Right lobe of liver (tissue), 6 donors: Measurements from ENCODE around the gene DCANP1. TPM values are rescaled to one million over a fixed set of nuclear protein-coding genes. Genes with fewer than 3 reads are reported as not detected.
"Not testable (repeated sequence)": the region's sequence is repeated elsewhere in the genome, so short reads cannot be mapped to it uniquely, and the experiment has no call there.

Source experiments
- ATAC-seq, 4 donors: fragments of 200-7000 bp; cut with Tn5 transposase; one replicate each; pipeline ENCODE4 v1.9.1; 2020; ENCODE audit warnings: mild to moderate bottlenecking in 4 of 4, moderate library complexity in 4 of 4
- DNase-seq, 3 donors: peaks; one replicate each; pipeline ENCODE4 v3.0.0-alpha.2; 2020
- H3K27ac ChIP-seq, 3 donors: fragments of 200-600 bp; one replicate each; pipeline ENCODE4 v1.8.0; 2022
- H3K27me3 ChIP-seq, 2 donors: fragments of 200-600 bp; one replicate each; pipeline ENCODE4 v1.8.0; 2022
- H3K36me3 ChIP-seq, 4 donors: fragments of 200-600 bp; sonication (generic) in 1 of 4; one replicate each; pipeline versions ENCODE4 v1.5.1 to v1.8.0; 2017 to 2022; ENCODE audit warnings: control low read depth in 1 of 4
- H3K4me1 ChIP-seq, 4 donors: fragments of 200-600 bp; sonication (generic) in 1 of 4; one replicate each; pipeline versions ENCODE4 v1.5.1 to v1.8.0; 2017 to 2022; ENCODE audit warnings: control low read depth in 1 of 4
- H3K4me3 ChIP-seq, 3 donors: fragments of 200-600 bp; one replicate each; pipeline ENCODE4 v1.8.0; 2022
- H3K9me3 ChIP-seq, 4 donors: fragments of 200-600 bp; sonication (generic) in 1 of 4; one replicate each; pipeline versions ENCODE4 v1.5.1 to v1.8.0; 2017 to 2022; ENCODE audit warnings: control low read depth in 1 of 4
- POLR2A ChIP-seq: fragments of 450-650 bp; IDR thresholded peaks from one replicate; pipeline ENCODE4 v1.6.1; 2017; ENCODE audit warnings: antibody characterized with exemption, mild to moderate bottlenecking
- WGBS: methylation state at CpG from one replicate; pipeline ENCODE4 v1.1.6; 2018; ENCODE audit warnings: low coverage, low lambda C conversion rate; ENCODE audit not compliant: insufficient coverage; ENCODE audit errors: missing lambda C conversion rate; 5-methylcytosine and 5-hydroxymethylcytosine counted together
- intact Hi-C, 2 donors: fragments of 100-400 bp; cut with DNase I; formaldehyde crosslinking; loops; one replicate each; pipeline versions ENCODE4 v1.11.2 to v1.14.1; 2022
- long read RNA-seq: library from polyadenylated mRNA; unstranded; transcript quantifications from one replicate; pipeline ENCODE4 v2.0.0, GENCODE V29; 2019
- total RNA-seq, 6 experiments: library from RNA; depleted of rRNA in 2 of 6; stranded (reverse); fragments of >200 nt in 2 of 6; fragmentation: NEBNext Ultra II Directional in 3 of 6; extraction: Animal tissue kit (Norgen Biotek cat#: 25700) in 3 of 6; gene quantifications; one replicate each; pipeline versions ENCODE4 v1.1.0 to v1.2.4, GENCODE V29; 2016 to 2023
- TF ChIP-seq, protein P1 (sequence below), 4 donors: fragments of 200-600 bp in 3 of 4; fragments of 450-650 bp in 1 of 4; IDR thresholded peaks; one replicate each; pipeline versions ENCODE4 v1.5.1 to v1.8.0; 2016 to 2022; ENCODE audit warnings: antibody characterized with exemption in 4 of 4, mild to moderate bottlenecking in 2 of 4
- donor health status: DM: no; HTN: yes; CAD: no.
- donor health status: DM: no; HTN: no; CAD: no.
- donor health status: DM: no; HTN: no; CAD: no.
- donor health status: DM: no; HTN: yes; CAD: no.
- donor health status: DM: no; HTN: yes; CAD: no.

DCANP1 gene, protein sequence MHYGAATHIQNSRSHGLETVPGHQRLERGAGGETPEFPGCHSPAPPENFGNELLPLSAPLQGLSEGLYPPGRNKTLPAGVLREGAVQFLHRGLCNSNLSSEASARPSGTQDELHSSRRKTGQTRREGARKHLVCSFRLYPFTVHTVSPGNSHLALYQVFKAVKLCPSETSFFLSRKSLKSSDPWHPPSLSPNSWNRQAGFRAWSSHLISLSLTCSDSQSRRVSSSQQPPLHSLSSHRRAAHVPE
- total RNA-seq, result not detected
- long read RNA-seq, result 0 reads

DNA sequence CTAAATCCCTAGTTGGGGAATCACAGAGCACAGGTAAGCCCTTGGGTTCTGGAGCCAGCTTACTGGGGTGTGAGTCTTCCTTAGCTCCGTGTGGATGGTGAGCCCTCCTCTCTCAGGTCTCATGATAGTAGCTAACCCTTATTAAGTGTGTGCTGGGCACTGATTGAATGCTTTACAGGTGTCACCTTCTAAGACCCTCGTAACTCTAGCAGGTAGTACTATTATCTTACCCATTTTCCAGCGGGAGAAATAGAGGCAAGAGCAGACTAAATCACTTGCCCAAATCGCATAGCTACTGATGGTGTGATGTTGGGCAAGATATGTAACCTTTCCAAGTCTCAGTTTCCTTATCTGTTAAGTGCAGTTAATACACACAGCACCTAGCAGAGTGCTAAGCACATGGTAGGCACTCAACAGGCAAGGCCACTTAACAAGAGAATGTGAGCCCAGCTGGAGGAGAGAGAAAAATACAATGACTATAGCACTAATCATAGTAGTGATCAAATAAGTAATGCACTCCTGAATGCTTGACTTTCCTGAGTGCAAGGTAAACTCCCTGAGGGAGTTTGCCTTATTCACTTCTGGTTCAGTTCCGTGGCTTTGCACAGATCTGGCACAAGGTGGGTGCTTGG is at the start of gene DCANP1:
DCANP1 (minus strand) TSS at position 51 of the 632 bp plus-strand sequence. CDS start 240 bp downstream, outside the sequence.
- DNase-seq (no peak), ATAC-seq (no peak)
- Histone ChIP-seq H3K9me3 (no peaks in the 10 kb centered on the region), H3K27me3 (no peaks in the 10 kb centered on the region), H3K36me3 (no peaks in the 10 kb centered on the region), H3K4me1 (no peaks in the 10 kb centered on the region), H3K27ac (no peak within 1 kb of the TSS), H3K4me3 (no peak within 1 kb of the TSS)
- TF ChIP-seq POLR2A, result no peak
- TF ChIP-seq, protein P1, sequence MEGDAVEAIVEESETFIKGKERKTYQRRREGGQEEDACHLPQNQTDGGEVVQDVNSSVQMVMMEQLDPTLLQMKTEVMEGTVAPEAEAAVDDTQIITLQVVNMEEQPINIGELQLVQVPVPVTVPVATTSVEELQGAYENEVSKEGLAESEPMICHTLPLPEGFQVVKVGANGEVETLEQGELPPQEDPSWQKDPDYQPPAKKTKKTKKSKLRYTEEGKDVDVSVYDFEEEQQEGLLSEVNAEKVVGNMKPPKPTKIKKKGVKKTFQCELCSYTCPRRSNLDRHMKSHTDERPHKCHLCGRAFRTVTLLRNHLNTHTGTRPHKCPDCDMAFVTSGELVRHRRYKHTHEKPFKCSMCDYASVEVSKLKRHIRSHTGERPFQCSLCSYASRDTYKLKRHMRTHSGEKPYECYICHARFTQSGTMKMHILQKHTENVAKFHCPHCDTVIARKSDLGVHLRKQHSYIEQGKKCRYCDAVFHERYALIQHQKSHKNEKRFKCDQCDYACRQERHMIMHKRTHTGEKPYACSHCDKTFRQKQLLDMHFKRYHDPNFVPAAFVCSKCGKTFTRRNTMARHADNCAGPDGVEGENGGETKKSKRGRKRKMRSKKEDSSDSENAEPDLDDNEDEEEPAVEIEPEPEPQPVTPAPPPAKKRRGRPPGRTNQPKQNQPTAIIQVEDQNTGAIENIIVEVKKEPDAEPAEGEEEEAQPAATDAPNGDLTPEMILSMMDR (IDR thresholded peaks at IDR 0.05), result no peak
- intact Hi-C loops, result no loop called here
- 63% methylated on average over 5 of the region's 5 CpGs for WGBS

DNA sequence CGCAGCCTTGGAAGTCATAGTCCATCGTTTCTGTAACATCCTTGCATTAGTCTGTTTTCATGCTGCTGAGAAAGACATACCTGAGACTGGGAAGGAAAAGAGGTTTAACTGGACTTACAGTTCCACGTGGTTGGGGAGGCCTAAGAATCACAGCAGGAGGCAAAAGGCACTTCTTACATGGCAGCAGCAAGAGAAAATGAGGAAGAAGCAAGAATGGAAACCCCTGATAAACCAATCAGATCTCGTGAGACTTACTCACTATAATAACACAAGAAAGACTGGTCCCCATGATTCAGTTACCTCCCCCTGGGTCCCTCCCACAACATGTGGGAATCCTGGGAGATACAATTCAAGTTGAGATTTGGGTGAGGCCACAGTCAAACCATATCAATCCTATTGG is 48.4 kb upstream of the DCANP1 start:
- H3K4me3 ChIP-seq, H3K4me1 ChIP-seq, H3K9me3 ChIP-seq, H3K36me3 ChIP-seq, H3K27ac ChIP-seq, H3K27me3 ChIP-seq, intact Hi-C loops, DNase-seq, ATAC-seq: not testable (repeated sequence)
- 41% methylated on average over 4 of the region's 4 CpGs for WGBS

DNA sequence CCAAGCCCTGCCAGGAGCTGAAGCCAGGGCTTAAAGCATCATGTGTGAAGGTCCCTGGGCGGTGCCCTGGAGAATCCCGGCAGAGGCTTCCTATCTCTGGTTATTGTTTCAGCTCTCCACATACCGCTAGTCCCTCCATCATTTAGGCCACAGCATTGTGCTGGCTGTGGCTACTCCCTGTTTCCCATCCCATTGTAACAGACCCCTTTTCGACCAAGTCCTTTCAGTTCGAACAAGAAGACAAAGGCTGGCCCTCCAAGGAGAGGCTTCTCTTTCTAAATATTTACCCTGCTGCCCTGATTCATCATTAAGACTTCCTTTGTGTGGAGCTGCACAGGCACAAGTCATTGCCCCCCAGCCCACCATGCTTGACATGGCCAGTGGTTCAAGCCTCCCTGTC is 47.0 kb upstream of the DCANP1 start:
- Histone ChIP-seq H3K27ac (no peak overlapping the region), H3K4me3 (no peak overlapping the region), H3K4me1 (peaks cover 0 to 17% (median 0%) of the 10 kb centered on the region in 4 donors), H3K9me3 (no peaks in the 10 kb centered on the region), H3K27me3 (peaks cover 0 to 22% of the 10 kb centered on the region in 2 donors), H3K36me3 (no peaks in the 10 kb centered on the region)
- 65% methylated on average over 4 of the region's 5 CpGs for WGBS
- no peak for TF ChIP-seq POLR2A
- TF ChIP-seq, protein P1 (IDR thresholded peaks at IDR 0.05), result no peak
- intact Hi-C loops, result no loop called here
- DNase-seq (no peak), ATAC-seq (no peak)

DNA sequence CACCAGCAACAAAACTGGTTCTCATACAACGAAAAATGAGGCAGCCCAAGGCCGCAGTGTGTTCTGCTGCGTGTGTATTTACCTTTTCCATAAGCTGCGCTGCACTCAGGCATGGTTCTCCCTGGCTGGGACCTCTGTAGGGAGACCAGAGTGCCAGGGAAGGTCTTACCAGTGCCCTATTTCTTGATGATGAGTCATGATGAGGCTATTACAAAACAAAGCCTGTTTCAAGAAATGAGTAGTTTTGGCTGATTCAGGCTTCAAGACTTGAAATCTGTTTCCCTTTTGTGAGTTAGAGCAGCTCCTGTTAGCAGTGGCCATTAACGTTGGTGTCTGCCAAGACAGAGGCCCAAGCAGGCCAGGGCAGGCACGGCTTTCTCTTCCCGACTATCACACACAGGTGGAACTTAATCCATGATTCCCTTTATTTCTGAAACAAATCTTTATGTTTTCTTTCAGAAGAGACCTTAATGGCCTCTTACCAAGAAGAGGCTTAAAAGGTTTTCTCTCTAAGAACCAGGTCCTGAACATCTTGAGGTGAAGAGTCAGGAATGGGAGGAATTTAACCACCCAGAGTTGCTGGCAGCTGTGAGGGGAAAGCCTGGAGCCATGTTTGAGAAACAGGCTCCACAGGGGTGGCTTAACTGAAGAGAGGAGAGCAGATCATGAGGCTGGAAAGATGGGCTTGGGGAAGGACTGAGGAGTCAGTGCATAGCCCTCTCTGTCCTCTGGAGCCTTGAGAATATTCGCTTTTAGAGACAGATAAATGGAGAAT is 46.4 kb upstream of the DCANP1 start:
- Histone ChIP-seq H3K9me3 (no peaks in the 10 kb centered on the region), H3K4me3 (no peak overlapping the region), H3K27ac (no peak overlapping the region), H3K4me1 (peaks cover 0 to 21% (median 0%) of the 10 kb centered on the region in 4 donors), H3K27me3 (peaks cover 0 to 28% of the 10 kb centered on the region in 2 donors), H3K36me3 (no peaks in the 10 kb centered on the region)
- intact Hi-C loops, result no loop called here
- DNase-seq, result no peak
- 46% methylated on average over 5 of the region's 8 CpGs for WGBS
- ATAC-seq, result peak in 1 of 4 donors; percentile 38
- TF ChIP-seq, protein P1 (IDR thresholded peaks at IDR 0.05), result no peak
- TF ChIP-seq POLR2A, result no peak

DNA sequence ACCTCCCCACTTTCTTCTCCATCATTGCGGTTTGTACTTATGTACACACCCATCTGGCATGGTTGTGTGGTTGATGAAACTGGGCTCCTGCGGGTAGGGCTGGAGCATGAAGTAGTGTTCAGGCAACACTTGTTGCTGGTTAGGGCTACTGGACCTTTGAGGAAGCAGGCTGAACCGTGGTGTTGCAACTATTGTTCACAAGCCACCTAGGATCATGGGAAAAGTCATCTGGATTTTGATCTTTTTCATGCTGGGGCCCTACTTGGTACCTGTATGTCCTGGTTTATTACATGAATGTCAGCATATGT is 45.1 kb upstream of the DCANP1 start:
- Histone ChIP-seq H3K27ac (no peak overlapping the region), H3K36me3 (no peaks in the 10 kb centered on the region), H3K9me3 (no peaks in the 10 kb centered on the region), H3K4me3 (no peak overlapping the region), H3K27me3 (peaks cover 0 to 29% of the 10 kb centered on the region in 2 donors), H3K4me1 (peaks cover 0 to 21% (median 0%) of the 10 kb centered on the region in 4 donors)
- DNase-seq (no peak), ATAC-seq (no peak)
- TF ChIP-seq POLR2A, result no peak
- TF ChIP-seq, protein P1 (IDR thresholded peaks at IDR 0.05), result no peak
- WGBS, result 26% methylated on average over 3 of the region's 3 CpGs
- intact Hi-C loops, result no loop called here
